GM19395 (cell line): ENCODE measurements around the gene TOP2B.

Source experiments
- ATAC-seq: cut with Tn5 transposase; IDR thresholded peaks from one replicate; pipeline ENCODE4 v1.9.1; 2021; ENCODE audit warnings: mild to moderate bottlenecking, moderate library complexity; ENCODE audit not compliant: unreplicated experiment

The TOP2B gene

DNA sequence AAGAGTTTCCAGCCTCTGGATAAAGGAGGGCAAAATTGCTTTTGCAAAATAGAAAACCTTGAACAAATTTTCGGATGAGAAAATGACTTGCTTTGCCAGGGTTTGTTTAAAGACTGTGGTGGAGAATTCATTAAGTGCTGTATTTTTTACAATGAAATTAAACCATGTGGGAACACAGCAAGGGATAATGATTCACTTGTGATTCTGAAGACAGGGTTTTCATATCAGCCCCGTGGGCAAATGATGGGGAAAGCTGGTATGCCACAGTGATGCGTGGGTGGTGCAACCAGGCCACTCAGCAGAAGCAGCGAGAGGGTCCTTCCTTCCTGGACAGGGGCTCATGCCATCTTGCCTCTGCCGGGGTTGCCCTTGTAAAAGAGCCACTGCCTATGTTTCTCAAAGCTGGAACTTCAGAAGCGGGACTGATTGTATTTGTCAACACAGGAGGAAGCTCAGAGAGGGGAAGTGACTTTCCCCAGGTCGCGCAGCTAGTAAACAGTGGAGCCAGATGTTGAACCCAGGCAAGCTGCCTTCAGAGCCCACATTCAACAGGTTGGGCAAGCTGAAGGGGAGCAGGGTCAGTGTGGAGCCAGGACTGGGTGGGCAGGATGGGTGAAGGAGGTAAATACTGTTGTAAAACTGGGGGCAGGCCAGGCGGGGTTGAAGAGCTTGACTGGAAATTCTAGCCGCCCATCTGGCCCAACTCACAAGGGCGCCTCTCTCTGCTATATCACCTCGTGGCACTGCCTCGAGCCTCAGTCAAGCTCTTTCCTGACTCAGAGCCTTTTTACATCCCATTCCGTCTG is 79.1 kb downstream of the TOP2B start:
- no peak for ATAC-seq

DNA sequence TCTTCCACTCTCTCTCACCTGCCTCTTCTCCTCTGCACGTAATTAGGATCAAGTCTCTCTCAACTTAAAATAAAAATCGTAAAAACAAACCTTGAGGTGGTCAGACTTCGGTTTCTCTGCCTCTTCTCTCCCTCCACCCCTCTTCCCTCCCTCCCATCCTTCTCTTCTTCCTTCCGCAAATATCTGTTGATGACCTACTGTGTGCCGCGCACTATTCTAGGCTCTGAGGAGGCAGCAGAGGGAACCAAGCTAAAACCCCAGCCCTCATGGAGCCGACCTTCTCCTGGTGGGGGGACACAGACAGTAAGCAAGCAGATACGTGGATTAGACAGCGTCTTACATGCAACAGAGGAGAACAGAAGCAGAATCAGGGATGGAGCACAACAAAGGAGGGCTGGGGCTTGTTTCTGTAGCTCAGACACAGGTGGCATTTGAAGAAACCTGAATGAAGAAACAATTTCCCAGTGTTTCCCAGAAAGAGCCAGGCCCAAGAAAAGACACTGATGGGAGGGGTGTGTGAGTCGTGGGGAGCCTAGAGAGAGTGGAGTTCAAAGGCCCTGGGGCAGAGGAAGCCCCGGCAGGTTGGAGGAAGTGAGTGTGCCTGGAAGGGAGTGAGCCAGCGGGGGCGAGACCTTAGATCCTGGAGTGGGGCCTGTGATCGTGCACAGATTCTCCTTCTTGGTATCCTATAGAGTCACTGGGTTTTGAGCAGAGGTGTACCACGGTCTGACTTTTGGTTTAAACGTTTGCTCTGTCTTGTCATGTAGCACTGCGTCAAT is 80.5 kb downstream of the TOP2B start:
- ATAC-seq = no peak

DNA sequence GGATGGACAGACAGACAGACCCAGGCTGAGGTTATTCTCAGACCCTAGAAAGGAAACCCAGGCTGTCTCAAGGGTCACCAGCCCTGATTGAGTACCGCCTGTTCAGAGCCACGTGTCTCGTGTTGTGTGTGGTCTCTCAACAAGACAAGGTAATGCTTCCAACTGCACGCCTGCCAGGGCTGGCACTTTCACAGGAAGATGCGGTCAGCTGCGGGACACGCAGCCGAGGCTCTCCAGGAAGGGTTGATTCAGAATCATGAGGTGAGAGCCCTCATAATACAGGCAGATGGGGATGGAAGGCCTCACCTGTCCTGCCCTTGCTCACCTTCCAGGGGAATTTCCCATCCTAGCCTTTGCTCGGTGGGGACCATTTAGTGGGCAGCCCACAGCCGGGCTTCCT is 81.4 kb downstream of the TOP2B start:
- no peak for ATAC-seq

DNA sequence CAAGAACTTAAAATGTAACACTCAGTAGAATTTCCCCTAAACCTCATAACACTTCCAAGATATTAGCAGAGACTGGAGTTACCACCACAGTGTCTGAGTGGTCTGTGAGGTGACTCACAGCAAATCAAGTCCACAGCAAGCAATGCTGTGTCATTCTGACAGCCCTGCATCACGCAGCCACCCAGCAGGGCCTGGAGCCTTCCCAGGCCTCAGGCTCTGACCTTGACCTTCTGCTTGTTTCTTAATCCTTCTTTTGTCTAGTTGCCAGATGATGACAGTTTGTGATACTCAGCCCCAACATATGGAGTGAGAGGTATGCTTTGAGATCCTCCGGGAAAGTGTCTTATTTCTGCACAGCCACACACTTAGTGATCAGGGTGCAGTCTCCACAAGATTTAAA is 82.5 kb downstream of the TOP2B start:
- ATAC-seq = no peak

DNA sequence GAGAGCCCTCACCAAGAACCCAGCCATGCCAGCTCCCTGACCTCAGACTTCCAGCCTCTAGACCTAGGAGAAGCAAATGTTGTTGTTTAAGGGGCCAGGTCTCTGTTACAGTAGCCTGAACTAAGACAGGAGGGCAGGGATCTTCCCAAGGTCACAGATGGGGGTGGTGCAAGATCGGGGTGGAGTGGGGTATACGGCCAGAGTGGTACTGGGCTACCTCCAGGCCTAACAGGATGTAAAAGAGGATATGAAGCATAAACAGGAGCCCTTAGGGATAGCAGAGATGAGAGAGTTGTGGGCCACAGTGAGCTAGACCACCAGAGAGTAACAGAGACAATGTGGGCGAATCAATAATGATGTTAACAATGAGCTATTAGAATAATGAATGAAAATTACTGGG is 82.9 kb downstream of the TOP2B start:
- ATAC-seq = no peak

DNA sequence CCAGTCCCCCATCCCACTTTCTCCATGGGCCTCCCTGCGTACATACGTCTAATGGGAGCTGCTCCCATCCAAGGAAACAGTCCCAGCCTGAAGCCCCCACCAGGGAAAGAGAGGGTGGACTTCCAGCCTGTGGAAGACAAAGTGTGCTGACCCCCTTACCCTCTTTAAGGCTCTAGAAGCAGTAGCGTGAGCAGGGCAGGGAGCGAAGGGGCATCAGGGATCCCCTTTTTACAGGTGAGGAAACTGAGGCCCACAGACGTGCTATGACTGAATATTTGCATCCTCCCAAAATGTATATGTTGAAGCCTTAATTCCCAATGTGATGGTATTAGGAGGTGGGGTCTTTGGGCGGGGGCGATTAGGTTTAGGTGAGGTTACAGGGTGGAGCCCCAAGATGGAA is 83.4 kb downstream of the TOP2B start:
- ATAC-seq = no peak

DNA sequence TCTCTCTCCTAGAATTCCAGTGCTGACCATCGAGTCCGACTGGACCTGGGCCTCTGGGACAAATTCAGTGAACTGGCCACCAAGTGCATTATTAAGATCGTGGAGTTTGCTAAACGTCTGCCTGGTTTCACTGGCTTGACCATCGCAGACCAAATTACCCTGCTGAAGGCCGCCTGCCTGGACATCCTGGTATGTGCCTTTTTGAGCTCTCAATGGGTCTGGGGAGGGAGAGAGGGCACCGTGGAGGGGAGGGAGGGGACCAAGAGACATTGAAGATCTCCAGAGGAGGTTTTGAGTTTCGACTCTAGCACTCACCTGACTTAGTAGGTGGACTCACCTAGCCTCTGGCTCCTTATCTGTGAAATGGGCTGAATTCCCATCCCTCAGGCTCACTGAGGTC is 84.2 kb downstream of the TOP2B start:
- no peak for ATAC-seq

GRCh38 chr3:25578059-25578458 is 86.6 kb downstream of the TOP2B start:
- no peak for ATAC-seq

- no peak for ATAC-seq
These were observed 87.8 kb downstream of the TOP2B start for GRCh38 chr3:25576831-25577454.

GRCh38 chr3:25576146-25576545 is 88.6 kb downstream of the TOP2B start:
- ATAC-seq = no peak

DNA sequence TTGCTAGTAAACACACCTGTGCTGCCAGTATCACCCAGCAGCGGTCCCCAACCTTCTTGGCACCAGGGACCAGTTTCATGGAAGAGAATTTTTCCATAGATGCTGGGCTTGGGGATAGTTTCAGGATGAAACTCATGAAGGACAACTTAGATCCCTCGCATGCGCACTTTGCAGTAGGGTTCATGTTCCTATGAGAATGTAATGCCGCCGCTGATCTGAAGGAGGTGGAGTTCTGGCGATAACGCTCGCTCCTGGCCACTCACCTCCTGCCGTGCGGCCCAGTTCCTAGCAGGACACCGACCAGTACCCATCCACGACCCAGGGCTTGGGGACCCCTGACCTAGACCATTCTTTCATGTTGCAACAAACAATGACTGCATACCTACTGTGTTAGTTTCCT is 89.7 kb downstream of the TOP2B start:
- ATAC-seq = no peak

- no peak for ATAC-seq
These were observed 90.4 kb downstream of the TOP2B start for GRCh38 chr3:25574172-25574765.

DNA sequence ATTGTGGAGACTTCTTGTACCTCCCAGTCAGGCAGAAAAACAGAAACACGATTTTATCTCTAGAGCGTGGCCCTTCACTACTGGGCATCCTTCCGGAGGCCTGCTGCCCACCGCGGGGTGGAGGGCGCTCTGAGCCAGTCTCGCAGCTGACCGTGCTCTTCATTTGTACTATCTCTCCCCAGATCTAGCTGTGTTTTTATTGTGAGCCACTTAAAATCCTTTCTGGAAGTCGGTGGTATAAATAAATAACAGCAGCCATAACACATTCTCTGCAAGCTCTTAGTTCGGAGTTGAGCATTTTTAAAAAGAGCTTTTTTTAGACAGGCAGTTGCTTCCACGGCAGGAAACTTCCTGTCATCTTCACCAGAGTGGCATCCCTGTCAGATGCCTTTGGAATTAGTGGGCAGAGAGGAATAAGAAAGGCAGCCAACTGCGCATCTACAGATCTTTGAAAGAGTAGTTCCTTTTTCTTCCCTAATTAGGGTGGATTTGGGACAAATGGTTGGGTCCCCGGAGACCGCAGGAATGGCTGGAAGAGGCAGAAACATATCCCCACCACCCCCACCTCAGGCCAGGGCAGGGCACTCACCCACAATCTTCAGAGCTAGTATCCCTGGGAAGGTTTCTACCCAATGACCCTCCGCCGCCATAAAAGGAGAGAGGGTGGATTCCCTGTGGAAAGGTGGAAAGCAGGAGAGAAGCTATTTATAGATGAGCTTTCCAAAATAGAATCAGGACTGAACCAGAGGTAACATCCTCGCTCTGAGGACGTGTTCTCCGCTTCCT is 91.1 kb downstream of the TOP2B start:
- no peak for ATAC-seq

- ATAC-seq = no peak
These were observed 91.8 kb downstream of the TOP2B start for GRCh38 chr3:25572919-25573385.

DNA sequence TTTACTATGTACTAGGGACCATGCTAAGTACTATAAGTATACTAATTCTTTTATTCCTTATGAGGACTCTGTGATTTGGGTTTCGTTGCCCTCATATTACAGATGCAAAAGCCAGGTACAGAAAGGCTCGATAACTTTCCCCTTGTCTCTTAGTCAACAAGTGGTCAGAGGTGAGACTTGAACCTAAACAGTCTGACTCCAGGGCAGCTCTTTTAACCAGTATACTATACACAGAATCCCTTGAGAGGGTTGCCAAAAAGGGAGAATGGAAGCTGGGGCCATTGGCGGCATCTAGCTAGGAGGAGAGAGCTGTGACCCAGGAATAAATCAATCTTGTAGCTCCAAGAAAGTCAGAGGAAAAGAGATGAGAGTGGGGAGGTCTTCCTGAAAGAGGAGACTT is 92.4 kb downstream of the TOP2B start:
- ATAC-seq = no peak

DNA sequence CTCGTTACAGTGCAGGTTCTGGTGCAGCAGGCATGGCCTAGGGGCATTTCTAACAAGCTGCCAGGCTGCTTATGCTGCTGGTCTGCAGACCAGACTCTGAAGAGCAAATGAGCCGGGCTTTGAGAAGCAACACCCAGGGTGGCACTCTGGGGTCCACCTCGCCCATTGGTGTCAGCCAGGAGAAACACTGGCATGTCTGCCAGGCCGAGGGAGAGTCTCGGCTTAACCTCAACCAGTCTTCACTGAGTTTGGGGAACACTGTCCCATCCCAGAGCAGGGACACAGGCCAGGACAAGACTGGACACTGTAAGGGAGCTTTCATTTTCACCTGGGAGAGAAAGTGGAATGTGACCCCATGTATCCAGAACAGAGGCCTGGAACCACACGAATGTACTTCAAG is 93.4 kb downstream of the TOP2B start:
- no peak for ATAC-seq

GRCh38 chr3:25568525-25569078 is 96.1 kb downstream of the TOP2B start:
- no peak for ATAC-seq

- ATAC-seq = no peak
These were observed 96.7 kb downstream of the TOP2B start for GRCh38 chr3:25567806-25568524.

DNA sequence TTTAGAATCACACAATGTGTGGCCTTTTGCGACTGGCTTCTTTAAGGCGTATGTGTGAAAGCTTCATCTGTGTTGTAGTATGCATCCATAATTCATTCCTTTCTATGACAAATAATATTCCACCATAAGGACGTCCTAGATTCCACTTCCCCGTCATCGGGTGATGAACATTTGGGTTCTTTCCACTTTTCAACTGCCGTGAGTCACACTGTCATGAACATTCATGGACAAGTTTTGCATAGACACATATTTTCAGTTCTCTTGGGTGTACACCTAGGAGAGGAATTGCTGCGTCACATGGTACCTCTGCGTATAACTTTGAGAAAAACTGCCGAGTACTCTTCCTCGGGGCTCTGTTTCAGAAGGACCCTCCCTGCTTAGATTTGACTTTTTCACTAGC is 97.3 kb downstream of the TOP2B start:
- ATAC-seq = no peak
